CD4-positive, alpha-beta T cell treated with Interleukin-6 at 100 ng/mL for 8 hours (primary cell): ENCODE results near the gene FANCG.

Experiments
- DNase-seq: peaks from one replicate; pipeline ENCODE4 v3.0.0-alpha.2; 2020; ENCODE audit warnings: mixed read lengths, low spot score

Gene FANCG

GRCh38 chr9:35103660-35104191 is 24.0 kb upstream of the FANCG start:
- no peak for DNase-seq

GRCh38 chr9:35102769-35103659 is 23.3 kb upstream of the FANCG start, which contains the start of gene STOML2:
TSS of gene STOML2 (minus strand) at chr9:35103131. CDS start at chr9:35103094, 37 bp downstream.
- peak; percentile 93 for DNase-seq

GRCh38 chr9:35102465-35102768 is 22.7 kb upstream of the FANCG start:
- no peak for DNase-seq

GRCh38 chr9:35097573-35097972 is 17.8 kb upstream of the FANCG start:
- no peak for DNase-seq

GRCh38 chr9:35096035-35096849 is 16.5 kb upstream of the FANCG start, which contains the start of gene PIGO:
TSS of gene PIGO (minus strand) at chr9:35096591. CDS start at chr9:35095565, 1,026 bp downstream.
- peak; percentile 89 for DNase-seq

GRCh38 chr9:35091536-35091935 is 11.8 kb upstream of the FANCG start:
- no peak for DNase-seq

- no peak for DNase-seq
Observed at GRCh38 chr9:35089434-35089833, 9.7 kb upstream of the FANCG start.

GRCh38 chr9:35085078-35085477 is 5.3 kb upstream of the FANCG start:
- DNase-seq, result no peak

- no peak for DNase-seq
Observed at GRCh38 chr9:35079041-35079425, 709 bp downstream of the FANCG start.

- DNase-seq, result no peak
Observed at GRCh38 chr9:35078066-35078465, 1.7 kb downstream of the FANCG start.

GRCh38 chr9:35076848-35077247 is 2.9 kb downstream of the FANCG start:
- no peak for DNase-seq

- DNase-seq, result no peak
Observed at GRCh38 chr9:35075358-35075757, 4.4 kb downstream of the FANCG start.

- no peak for DNase-seq
Observed at GRCh38 chr9:35074791-35075190, 5.0 kb downstream of the FANCG start.

GRCh38 chr9:35074141-35074540 is 5.6 kb downstream of the FANCG start:
- DNase-seq, result no peak

- no peak for DNase-seq
Observed at GRCh38 chr9:35073279-35073612, 6.5 kb downstream of the FANCG start.

- DNase-seq, result peak; percentile 99
Observed at GRCh38 chr9:35072461-35073278, 7.1 kb downstream of the FANCG start, which contains the start of gene VCP. TSS of gene VCP (minus strand) at chr9:35072625. CDS start at chr9:35072353, 272 bp downstream.

- DNase-seq, result peak; percentile 61
Observed at GRCh38 chr9:35071814-35072460, 7.8 kb downstream of the FANCG start.

- no peak for DNase-seq
Observed at GRCh38 chr9:35070823-35071813, 8.6 kb downstream of the FANCG start.

GRCh38 chr9:35069020-35069419 is 10.7 kb downstream of the FANCG start:
- no peak for DNase-seq

GRCh38 chr9:35067056-35067455 is 12.7 kb downstream of the FANCG start:
- DNase-seq, result no peak
